HFFc6 (cell line): Measurements from ENCODE around the gene ADAMTSL5. TPM values are rescaled to one million over a fixed set of nuclear protein-coding genes. Genes with fewer than 3 reads are reported as not detected.
A peak's percentile ranks its signal among the peaks of the same experiment; 100 is the strongest.

ENCODE experiments used
- DNase-seq: peaks from one replicate; pipeline ENCODE4 v3.0.0-alpha.2; 2018
- H3K27ac Mint-ChIP-seq: 2 replicates; pipeline ENCODE4 v1.8.0; 2020; ENCODE audit warnings: mild to moderate bottlenecking, mixed read lengths
- H3K27me3 Mint-ChIP-seq: 2 replicates; pipeline ENCODE4 v1.8.0; 2021; ENCODE audit warnings: mild to moderate bottlenecking, moderate library complexity, mixed read lengths; ENCODE audit not compliant: insufficient read depth
- H3K36me3 Mint-ChIP-seq: 2 replicates; pipeline ENCODE4 v1.8.0; 2021; ENCODE audit warnings: low read depth, mixed read lengths
- H3K4me1 Mint-ChIP-seq: 2 replicates; pipeline ENCODE4 v1.8.0; 2020; ENCODE audit warnings: low read depth, mixed read lengths
- H3K4me3 Mint-ChIP-seq: 2 replicates; pipeline ENCODE4 v1.8.0; 2020; ENCODE audit warnings: mild to moderate bottlenecking, moderate library complexity, mixed read lengths
- H3K9me3 Mint-ChIP-seq: 2 replicates; pipeline ENCODE4 v1.8.0; 2020; ENCODE audit warnings: mild to moderate bottlenecking, mixed read lengths
- total RNA-seq, 6 experiments: library from RNA; stranded (reverse); fragmentation: NEBNext Ultra II Directional; extraction: Animal tissue kit (Norgen Biotek cat#: 25700); gene quantifications; 2 replicates in 1 of 6; 3 replicates in 5 of 6; pipeline ENCODE4 v1.2.3, GENCODE V29; 2021
- TF ChIP-seq, protein P1 (sequence below): fragments of 200-600 bp; sonication (generic); IDR thresholded peaks from 2 replicates; pipeline ENCODE4 v1.5.0; 2021; ENCODE audit warnings: antibody characterized with exemption, mild to moderate bottlenecking

Gene ADAMTSL5
- total RNA-seq, 6 experiments from 2014 or later: 14.9 to 20.5 (median 16.2) TPM

- H3K36me3 Mint-ChIP-seq: no peaks in the 10 kb centered on the region
- no peaks in the 10 kb centered on the region for H3K4me1 Mint-ChIP-seq
- TF ChIP-seq, protein P1, sequence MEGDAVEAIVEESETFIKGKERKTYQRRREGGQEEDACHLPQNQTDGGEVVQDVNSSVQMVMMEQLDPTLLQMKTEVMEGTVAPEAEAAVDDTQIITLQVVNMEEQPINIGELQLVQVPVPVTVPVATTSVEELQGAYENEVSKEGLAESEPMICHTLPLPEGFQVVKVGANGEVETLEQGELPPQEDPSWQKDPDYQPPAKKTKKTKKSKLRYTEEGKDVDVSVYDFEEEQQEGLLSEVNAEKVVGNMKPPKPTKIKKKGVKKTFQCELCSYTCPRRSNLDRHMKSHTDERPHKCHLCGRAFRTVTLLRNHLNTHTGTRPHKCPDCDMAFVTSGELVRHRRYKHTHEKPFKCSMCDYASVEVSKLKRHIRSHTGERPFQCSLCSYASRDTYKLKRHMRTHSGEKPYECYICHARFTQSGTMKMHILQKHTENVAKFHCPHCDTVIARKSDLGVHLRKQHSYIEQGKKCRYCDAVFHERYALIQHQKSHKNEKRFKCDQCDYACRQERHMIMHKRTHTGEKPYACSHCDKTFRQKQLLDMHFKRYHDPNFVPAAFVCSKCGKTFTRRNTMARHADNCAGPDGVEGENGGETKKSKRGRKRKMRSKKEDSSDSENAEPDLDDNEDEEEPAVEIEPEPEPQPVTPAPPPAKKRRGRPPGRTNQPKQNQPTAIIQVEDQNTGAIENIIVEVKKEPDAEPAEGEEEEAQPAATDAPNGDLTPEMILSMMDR: no peak
- peak; percentile 37 for DNase-seq
- no peak overlapping the region for H3K27ac Mint-ChIP-seq
- H3K4me3 Mint-ChIP-seq: no peak overlapping the region
- no peaks in the 10 kb centered on the region; the same call in 1 of the 2 replicates for H3K9me3 Mint-ChIP-seq
- peaks cover 18% of the 10 kb centered on the region for H3K27me3 Mint-ChIP-seq
Measured at GRCh38 chr19:1455336-1456120, 57.3 kb downstream of the ADAMTSL5 start.

Other genes starting within 250 kb of the ADAMTSL5 start
- gene CIRBP, start 243.7 kb downstream of the ADAMTSL5 start, total RNA-seq: 100 to 1,000 TPM; 160 to 243 (median 190) TPM
- gene FAM174C, start 237.5 kb downstream of the ADAMTSL5 start, total RNA-seq: 10 to 100 TPM; 54.2 to 77.6 (median 63.8) TPM
- gene EFNA2, start 227.1 kb downstream of the ADAMTSL5 start, total RNA-seq: not detected
- 100 to 1,000 TPM in 2 of 6 experiments, 10 to 100 TPM in 4; 91.9 to 105 (median 97.6) TPM for gene NDUFS7, start 129.1 kb downstream of the ADAMTSL5 start, total RNA-seq
- 10 to 100 TPM; 55.2 to 71.3 (median 67.7) TPM for gene GAMT, start 111.5 kb downstream of the ADAMTSL5 start, total RNA-seq
- gene DAZAP1, start 105.4 kb downstream of the ADAMTSL5 start, total RNA-seq: 100 to 1,000 TPM in 4 of 6 experiments, 10 to 100 TPM in 2; 87.2 to 109 (median 103) TPM
- gene RPS15, start 74.6 kb downstream of the ADAMTSL5 start, total RNA-seq: 1,000 to 10,000 TPM; 1,047 to 1,358 (median 1,277) TPM
- under 1 TPM; 0.18 to 0.47 (median 0.32) TPM for gene APC2, start 62.9 kb downstream of the ADAMTSL5 start, total RNA-seq
- 10 to 100 TPM; 26.7 to 34.8 (median 29.6) TPM for gene C19orf25, start 33.8 kb downstream of the ADAMTSL5 start, total RNA-seq
- gene PCSK4, start 22.7 kb downstream of the ADAMTSL5 start, total RNA-seq: 1 to 10 TPM in 3 of 6 experiments, under 1 TPM in 3; 0.34 to 1.2 (median 0.98) TPM
- gene REEP6, start 21.8 kb downstream of the ADAMTSL5 start, total RNA-seq: 1 to 10 TPM; 1.7 to 4.6 (median 2.1) TPM
- gene PLK5, start 11.1 kb upstream of the ADAMTSL5 start, total RNA-seq: 1 to 10 TPM in 1 of 6 experiments, under 1 TPM in 5; 0.26 to 1.3 (median 0.70) TPM
- gene MEX3D, start 55.3 kb upstream of the ADAMTSL5 start, total RNA-seq: 10 to 100 TPM; 28.6 to 36.7 (median 31.4) TPM
- 100 to 1,000 TPM in 1 of 6 experiments, 10 to 100 TPM in 5; 75.6 to 104 (median 85.7) TPM for gene MBD3, start 79.8 kb upstream of the ADAMTSL5 start, total RNA-seq
- gene UQCR11, start 92.4 kb upstream of the ADAMTSL5 start, total RNA-seq: 100 to 1,000 TPM; 178 to 319 (median 252) TPM
- gene TCF3, start 139.6 kb upstream of the ADAMTSL5 start, total RNA-seq: 100 to 1,000 TPM in 1 of 6 experiments, 10 to 100 TPM in 5; 74.9 to 102 (median 82.0) TPM
- gene ONECUT3, start 240.5 kb upstream of the ADAMTSL5 start, total RNA-seq: not detected